T-helper 2 cell (primary cell): ENCODE measurements around the gene ELFN1.

Experiments
- DNase-seq, 5 experiments: peaks; one replicate each; pipeline versions ENCODE4 v3.0.0 to v3.0.0-alpha.2; 2012 to 2022

Gene ELFN1

DNA sequence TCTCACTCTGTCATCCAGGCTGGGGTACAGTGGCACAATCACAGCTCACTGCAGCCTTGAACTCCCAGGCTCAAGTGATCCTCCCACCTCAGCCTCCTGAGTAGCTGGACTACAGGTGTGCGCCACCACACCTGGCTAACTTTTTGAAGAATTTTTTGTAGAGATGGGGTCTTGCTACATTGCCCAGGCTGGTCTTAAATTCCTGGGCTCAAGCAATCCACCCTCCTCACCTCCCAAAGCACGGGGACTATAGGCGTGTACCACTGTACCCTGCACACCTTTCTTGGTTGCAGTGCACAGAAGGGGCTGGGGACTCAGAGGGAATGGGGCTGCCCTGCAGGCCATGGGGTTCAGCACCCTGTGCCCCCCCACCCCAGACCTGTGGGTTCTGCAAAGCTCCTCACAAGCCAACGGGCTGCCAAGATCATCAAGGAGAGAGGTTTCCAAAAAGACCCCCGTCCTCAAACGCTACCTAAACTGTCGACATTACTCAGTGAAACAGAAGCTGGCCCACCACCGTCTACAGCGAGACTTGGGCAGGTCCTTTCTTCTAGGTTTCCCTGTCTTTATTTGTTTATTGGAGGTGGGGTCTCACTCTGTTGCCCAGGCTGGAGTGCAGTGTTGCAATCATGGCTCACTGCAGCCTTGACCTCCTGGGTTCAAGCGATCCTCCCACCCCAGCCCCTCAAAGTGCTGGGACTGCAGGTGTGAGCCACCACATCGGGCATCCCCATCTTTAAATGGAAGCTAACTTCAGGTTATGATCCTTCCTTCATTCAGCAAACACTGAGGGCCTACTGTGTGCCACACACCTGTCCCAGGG lies 26.6 kb upstream of the ELFN1 start:
- no peak for DNase-seq

DNA sequence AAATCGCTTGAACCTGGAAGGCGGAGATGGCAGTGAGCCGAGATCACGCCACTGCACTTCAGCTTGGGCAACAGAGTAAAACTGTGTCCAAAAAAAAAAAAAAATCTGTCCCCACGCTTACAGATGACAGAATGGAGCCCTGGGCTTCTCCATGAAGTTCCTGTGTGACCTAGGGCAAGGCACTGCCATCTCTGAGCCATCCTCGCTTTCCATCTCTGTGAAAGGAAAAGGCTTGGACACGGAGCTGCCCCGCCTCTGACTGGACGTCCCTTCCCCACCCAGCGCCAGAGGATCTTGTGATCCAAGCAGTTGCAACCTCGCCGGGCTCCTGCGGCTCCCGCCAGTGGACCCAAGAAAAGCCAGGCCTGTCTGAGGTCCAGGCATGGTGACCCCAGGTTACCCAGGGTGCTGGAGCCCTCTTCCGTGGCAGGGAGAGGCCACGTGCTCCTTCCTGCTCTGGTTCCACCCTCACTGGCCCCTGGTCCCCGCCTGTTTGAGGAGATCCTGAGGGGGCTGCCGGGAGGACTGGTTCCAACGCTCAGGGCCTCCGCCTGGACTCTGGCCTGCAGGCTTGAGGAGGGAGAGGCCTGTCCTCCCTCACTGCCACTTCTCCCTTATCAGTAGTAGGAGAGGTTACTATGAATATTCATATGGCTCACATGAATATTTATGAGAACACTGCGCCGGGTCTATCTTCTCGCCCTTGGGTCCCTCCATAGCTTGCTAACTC lies 25.6 kb upstream of the ELFN1 start:
- no peak for DNase-seq

DNA sequence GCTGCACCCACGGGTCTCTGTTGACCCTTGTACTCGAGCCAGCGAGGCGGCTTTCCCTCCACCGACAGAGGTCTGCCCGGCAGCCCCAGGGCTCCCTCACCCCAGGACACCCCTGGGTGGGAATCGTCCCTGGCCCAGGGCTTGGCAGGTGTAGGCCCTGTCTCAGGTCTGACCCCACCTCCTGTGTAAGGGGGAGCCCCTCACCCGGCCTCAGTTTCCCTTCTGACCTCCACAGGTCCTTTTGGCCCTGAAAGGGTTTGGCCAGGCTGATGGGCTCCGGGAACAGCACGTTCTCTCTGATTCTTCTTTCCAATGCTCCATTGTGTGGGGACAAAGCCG lies 25.0 kb upstream of the ELFN1 start:
- no peak for DNase-seq

DNA sequence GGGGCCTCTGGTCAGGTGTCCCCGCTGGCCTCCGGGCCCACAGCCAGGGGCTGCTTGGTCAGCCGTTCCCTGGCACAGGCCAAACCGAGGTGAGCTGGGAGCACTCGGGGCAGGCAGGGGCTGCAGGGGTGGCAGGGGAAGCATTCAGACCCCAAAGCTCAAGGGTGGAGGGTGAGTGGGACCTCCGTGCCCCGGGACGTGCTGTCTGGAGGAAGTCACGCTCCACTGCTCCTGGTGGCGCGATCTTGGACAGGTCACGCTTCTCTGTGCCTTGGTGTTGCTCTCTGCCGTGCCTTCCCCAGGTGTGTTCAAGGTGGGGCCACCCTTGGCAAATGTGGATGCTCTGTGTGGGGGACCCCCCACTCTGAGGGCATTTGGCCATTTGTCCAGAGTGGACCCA lies 24.6 kb upstream of the ELFN1 start:
- DNase-seq = no peak

DNA sequence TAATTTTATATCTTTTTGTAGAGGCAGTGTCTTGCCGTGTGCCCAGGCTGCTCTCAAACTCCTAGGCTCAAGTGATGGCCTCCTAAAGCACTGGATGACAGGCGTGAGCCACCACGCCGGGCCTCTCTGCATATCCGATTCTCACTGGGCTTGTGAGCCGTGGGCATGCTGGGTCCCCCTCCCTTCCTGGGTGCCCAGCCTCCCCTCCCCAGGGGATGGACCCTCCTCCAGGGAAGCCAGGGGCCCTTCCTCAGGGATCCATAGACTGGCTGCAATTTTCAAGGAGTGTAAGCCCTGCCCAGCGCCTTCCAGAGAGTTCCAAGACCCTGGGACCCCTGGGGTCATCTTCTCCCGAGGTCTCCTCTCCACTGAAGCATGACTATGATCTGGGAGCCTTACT lies 23.7 kb upstream of the ELFN1 start:
- no peak for DNase-seq

DNA sequence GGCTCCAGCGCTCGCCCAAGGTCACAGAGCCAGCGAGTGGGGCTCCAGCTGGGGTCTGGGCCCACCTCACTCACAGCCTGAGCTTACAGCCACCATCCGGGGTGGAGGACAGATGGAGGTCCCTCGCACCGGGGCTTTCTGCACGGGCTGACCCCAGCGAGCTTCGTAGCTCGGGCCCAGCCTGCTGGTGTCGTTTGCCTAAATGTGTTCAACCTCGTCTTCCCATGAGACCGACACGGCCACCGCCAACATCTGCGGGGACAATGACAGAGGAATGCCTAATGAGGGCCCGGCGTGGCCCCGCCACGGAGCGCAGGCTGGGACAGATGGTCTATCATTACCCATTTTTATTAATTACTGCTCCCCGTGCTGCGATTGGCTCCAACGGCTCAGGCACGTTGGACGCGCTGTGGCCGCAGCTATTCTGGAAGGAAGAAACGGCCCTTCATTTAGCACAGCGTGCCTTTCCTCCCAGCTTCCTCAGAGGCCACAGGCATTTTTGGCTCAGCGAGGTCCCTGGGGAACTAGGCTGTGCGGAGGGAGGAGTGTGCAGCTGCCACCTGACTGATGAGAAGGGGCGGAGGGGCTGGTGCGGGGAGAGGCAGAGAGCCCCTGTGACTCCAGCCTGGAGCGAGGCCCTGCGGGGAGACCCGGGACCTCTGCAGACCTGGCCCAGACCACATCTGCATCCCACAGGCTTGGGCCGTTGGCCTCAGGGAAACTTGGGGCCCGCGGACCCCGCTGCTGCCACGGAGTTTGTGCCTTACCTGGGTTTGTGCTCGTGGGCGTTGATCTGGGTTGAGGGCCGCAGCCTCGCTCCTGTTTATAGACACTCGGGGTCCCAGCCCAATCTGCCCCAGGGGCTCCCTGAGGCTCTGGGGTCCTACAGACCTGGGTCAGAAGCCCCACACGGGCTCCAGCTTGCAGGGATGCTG lies 22.9 kb upstream of the ELFN1 start:
- DNase-seq = no peak

DNA sequence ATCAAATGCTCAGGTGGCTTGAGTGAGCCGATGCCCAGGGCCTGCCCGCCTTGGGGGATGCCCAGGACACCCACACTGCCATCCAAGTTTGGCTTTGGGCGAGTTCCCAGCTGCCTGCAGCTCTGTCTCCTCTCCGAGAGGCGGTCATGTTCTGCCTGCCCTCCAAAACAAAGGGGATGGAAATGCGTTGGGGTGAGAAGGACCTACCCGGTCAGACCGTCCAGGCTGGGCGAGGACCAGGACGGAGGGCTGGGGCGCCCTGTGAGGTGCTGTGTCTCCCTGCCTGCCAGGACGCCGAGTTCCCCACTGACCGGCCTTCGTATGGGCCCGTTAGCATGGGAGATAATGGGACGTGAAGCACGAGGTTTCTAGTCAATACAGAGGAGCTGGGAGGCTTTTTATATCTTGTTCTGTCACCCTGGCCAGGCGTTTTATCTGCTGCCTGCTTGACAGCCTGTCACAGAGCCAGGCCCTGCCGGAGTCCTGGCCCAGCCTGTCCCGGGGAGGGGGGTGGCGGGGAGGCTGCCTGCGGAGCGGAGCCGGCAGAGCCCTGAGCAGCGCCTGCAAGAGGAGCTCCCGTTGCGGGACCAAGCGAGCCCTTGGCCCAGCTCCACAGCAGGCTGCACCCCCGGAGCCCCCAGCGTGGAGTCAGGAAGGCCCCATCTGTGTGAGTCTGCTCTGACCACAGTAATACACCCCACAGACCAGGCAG lies 22.0 kb upstream of the ELFN1 start:
- no peak for DNase-seq

DNA sequence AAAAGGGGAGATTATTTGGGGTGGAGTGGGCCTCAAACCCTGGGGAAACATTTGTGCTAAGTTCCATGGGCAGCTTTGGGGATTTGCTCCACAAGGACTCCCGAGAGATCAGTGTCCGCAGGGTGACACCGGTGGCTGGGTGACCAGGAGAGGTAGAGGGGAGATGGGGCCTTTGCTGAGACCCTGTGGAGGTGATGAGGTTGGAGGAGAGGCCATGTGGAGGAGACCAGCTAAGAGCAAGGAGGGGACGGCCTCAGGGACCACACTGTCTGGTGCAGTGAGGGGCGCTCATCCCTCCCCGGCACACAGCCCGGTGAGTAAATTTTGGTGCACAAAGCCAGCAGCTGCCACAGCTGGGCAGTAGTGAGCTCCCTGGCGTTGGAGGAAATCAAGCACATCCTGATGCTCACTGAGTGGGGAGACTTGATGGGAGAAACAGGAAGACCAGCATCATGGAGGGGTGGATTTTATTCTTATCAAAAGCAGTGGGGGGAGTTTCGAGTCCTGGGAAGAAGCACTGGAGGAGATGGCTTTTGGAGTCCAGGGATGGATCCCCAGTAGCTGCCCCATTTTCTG lies 20.2 kb upstream of the ELFN1 start:
- no peak for DNase-seq

DNA sequence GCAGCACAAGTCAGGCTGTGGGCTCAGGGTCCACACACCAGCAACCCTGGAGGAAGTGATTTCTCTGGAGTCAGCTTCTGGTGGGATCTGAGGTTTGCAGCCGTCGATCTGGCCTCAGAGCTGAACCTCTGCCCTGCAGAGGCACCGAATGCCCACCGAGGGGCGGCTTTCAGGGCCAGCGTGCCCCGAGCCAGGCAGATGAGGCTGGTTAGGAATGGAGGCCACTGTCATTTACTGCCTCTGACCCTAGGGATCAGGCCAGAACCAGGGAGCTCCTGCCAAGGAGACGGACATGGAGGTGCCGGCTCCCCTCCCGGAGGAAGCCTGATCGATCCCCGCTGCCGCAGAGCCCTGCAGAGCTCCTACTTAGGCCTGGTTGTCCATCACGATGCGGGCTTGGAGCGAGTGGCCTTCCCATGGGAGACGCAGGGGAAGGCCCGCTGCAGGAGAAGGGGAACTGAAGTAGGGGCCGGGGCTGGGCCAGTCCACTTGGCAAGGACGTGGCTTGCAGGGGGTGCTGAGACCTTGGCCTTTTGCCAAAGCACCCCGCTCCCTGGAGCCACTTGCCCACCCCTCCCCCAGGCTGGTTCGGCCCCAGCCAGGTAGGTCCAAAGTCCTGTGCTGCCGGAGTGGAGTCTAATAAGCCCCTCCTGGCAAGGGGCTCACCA lies 19.6 kb upstream of the ELFN1 start:
- DNase-seq = no peak

DNA sequence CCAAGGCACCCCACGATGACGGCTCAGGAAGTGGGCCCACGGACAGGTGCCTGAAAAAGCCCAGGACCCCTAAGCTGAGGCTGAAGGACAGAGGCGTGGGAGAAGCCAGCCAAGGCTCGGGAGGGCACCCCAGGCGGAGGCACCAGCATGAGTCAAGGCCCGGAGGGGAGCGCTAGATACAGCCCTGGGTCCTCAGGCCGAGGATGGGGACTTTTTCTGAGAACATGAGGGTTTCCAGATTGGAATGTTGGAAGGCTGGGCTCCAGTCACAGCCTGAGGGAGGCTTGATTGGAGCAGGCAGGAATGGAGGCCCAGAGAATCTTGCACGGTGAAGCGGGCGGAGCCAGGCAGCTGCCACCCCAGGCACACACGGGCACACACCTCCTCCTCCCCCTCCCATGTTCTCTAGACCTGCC lies 19.0 kb upstream of the ELFN1 start:
- no peak for DNase-seq

DNA sequence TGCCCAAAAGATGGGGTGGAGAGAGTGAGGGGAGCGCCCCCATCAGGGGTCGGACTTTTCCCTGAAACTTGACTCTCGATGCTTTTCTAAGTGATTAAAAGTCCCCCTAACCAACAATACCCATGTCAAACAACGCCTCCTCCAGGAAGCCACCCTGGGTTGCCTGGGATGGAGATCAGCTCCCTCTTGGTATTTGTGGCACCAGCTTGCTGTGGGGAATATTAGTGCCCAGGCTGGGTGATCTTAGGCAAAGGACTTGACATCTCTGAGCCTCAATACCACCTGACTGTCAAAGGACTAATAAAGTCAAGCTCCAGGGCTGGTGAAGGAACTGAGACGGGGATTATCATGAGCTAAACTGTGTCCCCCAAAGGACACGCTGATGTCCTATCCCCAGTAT lies 18.2 kb upstream of the ELFN1 start:
- DNase-seq = no peak

DNA sequence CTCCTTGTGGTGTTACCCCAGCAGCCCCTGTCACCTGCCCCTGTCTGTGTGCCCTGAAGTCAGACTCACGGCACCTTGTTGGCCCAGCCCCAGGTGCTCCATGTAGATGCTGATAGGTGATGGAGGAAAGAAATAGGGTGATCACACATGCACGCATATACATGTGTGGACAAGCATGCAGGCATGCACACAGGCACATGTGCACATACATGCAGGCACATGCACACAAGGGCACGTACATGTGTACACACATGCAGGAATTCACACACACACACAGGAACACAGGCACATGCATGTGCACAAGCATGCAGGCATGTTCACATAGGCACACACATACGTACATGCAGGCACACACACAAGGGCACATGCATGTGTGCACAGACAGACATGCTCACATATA lies 16.6 kb upstream of the ELFN1 start:
- DNase-seq = no peak

DNA sequence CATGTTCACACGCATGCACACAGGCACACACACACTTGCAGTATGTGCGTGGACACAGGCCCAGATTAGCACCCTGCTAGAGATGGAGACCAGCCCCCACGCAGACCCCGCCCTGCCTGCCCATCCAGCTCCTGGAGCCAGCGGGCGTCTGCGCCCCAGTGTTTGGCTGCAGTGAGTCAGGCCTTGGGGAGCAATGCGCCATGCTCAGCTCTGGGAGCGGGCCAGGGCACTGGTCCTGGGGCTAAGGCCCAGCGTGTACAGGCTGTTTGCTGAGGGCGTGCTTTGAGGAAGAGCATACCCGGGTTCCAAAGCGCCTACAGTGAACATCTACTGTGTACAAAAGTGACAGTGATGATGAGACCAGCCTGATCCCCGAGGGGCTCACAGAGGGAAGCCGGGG lies 16.0 kb upstream of the ELFN1 start:
- DNase-seq = no peak

DNA sequence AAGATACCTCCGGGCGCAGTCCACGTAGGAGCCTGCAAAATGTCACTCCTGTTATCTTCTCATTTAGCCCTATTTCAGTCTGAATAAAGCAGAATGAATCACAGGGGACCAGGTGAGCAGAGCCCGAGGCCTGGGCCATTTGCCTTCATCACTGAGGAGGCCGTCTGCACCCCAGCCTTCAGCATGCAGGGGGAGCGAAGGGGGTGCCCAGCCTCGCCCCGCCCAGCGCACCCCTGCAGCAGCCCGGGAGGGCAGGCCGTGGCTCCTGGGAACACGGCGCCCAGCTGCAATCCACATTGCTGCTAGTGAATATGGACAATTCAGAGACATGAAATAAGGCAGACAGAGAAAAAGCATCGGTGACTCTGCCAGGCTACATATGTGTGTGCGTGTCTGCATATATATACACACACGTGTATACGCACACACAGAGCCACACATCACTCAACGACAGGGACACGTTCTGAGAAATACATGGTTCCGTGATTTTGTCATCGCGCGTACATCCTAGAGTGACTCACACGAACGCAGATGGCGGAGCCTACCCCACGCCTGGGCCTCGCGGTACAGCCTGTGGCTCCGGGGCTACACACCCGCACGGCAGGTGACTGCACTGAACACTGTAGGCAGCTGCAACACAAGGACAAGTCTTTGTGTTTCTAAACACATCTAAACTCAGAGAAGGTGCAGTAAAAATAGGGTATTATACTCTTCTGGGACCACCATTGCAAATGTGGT lies 15.2 kb upstream of the ELFN1 start:
- DNase-seq = no peak

DNA sequence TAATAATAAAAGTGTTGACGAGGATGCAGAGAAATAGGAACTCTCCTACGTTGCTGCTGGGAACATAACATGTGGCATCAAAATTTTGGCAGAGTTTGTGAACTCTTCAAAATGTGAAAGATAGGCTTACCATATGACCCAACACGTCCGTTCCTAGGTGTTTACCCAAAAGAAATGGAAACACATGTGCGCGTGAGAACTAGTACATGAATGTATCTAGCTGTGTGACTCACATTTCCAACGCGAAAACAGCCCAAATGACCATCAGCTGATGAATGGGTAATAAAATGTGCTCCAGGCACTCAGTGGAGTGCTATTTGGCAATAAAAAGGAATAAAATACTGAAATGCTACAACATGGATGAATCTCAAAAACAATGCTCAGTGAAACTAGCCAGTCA lies 10.4 kb upstream of the ELFN1 start:
- no peak for DNase-seq

DNA sequence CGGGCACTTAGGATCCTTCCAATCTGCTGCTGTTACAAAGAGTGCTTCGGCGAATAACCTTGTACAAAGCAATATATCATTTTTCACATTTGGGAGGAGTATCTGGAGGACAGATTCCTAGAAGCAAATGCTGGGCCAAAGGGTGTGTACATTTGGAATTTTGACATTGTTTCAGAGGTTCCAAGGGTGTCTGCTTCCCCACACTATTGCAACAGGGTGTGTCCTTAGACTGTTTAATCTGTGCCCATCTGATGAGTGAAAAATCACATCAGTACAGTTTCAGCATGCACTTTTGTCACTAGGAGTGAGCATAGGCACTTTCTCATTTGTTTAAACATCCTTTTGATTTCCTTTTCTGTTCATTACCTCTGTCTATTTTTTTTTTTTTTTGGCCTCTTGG lies 8.6 kb upstream of the ELFN1 start:
- DNase-seq = no peak

DNA sequence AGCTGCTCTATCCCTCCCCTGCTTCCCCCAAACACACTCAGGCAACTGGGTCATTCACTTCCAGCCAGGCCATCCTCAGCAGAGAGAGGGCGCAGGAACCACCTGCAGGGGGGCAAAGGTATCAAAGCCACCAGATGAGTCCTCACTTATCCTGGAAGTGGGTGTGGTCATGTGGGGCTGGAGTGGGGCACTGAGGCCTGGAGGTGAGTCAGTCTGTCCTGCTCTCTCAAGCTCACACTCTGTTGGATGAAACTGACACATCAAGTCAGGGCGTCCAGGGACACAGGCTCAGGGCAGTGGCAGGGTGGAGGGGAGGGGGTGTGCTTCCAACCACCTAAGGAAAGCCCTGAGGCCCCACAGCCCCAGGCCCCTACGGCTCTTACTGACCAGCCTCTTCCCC lies 8.0 kb upstream of the ELFN1 start:
- peak in 2 of 5 experiments; percentile 1 to 2 for DNase-seq

DNA sequence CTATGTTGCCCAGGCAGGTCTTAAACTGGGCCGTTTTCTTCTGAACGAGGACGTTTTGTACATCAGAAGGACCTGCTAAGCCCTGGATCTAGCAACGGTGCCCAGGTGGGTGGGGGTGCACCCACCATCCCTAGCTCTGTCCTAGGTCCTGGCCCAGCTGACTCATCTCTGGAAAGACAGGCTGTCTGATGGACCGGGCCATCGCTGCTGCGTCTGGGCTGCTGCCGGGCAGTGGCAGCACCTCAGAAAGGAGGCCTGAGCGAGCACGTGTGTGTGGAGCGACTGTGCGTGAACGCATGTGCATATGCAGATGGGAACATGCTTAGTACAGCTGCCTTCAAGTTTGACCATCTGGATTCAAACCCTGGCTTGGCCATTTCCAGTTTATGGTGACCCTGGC lies 7.3 kb upstream of the ELFN1 start:
- peak in 1 of 5 experiments; percentile 0 for DNase-seq

DNA sequence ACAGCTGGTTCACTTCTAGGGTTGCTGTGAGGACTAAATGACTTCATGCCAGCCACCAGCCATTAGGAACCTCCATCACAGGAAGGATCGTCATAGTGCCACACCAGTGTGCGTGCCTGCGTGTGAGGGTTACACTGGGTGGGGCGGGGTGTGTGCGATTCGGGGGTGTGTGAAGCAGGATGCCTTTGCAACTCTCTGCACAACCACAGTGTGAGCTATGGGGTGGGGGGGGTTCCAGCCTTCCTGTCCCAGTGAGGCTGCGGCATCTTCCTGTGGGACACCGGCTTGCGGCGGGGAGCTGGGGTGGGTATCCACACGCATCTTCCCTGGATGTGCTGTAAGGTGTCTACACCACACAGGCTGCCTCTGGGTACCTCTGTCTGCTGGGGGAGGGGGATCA lies 6.9 kb upstream of the ELFN1 start:
- DNase-seq = peak in 4 of 5 experiments; percentile 2 to 50 (median 4)

DNA sequence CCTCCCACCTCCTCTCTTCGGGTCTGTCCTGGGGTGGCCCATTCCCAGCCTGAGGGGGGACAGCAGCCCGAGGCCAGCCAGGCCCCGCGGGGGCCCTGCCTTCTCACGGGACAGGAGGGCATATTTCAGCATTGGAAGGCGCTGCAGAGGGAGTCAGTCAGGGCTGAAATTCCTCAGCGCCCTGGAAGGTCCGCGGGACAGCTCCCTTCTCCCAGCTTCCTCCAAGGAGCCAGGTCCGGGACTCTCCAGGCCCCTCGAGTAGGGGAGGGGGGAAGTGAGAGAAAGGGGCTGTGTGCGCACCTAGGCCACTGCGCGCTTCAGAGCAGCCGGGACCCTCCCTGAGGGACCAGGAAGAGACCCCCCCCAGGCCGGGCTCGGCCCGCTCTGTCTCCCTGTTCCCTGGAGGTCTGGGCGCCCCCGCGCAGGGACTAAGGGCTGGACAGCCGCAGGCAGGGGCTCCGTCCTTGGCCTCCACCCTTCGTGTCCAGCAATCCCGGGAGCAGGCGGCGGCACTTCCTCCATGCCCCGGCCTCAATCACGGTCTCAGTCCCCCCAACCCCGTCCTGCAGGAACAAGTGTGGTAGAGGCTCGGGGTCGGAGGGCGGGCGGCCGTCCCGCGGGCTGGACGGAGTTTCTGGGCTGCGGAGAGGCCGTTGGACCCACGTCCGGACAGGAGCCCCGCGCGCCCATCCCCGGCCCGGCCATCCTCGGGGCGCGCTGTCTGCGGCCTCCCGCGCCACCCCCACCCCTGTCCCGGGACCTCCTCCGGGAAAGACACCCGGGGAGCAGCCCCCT lies 6.0 kb upstream of the ELFN1 start:
- DNase-seq = peak in 1 of 5 experiments; percentile 5
